HepG2 (cell line): ENCODE data around the gene JOSD1. TPM values are rescaled to one million over a fixed set of nuclear protein-coding genes. Genes with fewer than 3 reads are reported as not detected.

Experiments used
- E2F1 ChIP-seq: sonication (generic); formaldehyde crosslinking; IDR thresholded peaks from 2 replicates; pipeline ENCODE4 v1.5.0; 2020; ENCODE audit warnings: missing genetic modification reagents
- GMEB1 ChIP-seq: sonication (generic); formaldehyde crosslinking; IDR thresholded peaks from 2 replicates; pipeline ENCODE4 v1.5.1; 2020; ENCODE audit warnings: missing genetic modification reagents, mild to moderate bottlenecking, borderline replicate concordance
- HMGA1 ChIP-seq: sonication (generic); formaldehyde crosslinking; conservative IDR thresholded peaks from 2 replicates; pipeline ENCODE4 v1.4.0; 2020; ENCODE audit warnings: missing genetic modification reagents
- NAIF1 ChIP-seq: sonication (generic); formaldehyde crosslinking; IDR thresholded peaks from 2 replicates; pipeline ENCODE4 v1.5.0; 2020; ENCODE audit warnings: mild to moderate bottlenecking, missing genetic modification reagents, borderline replicate concordance
- NFE2L1 ChIP-seq: sonication (generic); formaldehyde crosslinking; IDR thresholded peaks from 2 replicates; pipeline ENCODE4 v1.4.0; 2020; ENCODE audit warnings: missing genetic modification reagents, mild to moderate bottlenecking, borderline replicate concordance
- TBP ChIP-seq: sonication (generic); formaldehyde crosslinking; IDR thresholded peaks from 2 replicates; pipeline ENCODE4 v1.5.0; 2020; ENCODE audit warnings: missing genetic modification reagents
- TCF12 ChIP-seq, 2 experiments: fragments of 450-650 bp in 1 of 2; sonication (generic) in 1 of 2; formaldehyde crosslinking in 1 of 2; IDR thresholded peaks; 2 replicates each; pipeline versions ENCODE4 v1.6.1 to v1.8.0; 2017 to 2022; ENCODE audit warnings: antibody characterized with exemption in 1 of 2, mild to moderate bottlenecking in 1 of 2, missing genetic modification reagents in 1 of 2, moderate library complexity in 1 of 2
- ZNF562 ChIP-seq: sonication (generic); formaldehyde crosslinking; IDR thresholded peaks from 2 replicates; pipeline ENCODE4 v1.8.0; 2022; ENCODE audit warnings: missing genetic modification reagents, borderline replicate concordance
- ZNF674 ChIP-seq: sonication (generic); formaldehyde crosslinking; IDR thresholded peaks from 2 replicates; pipeline ENCODE4 v1.5.0; 2020; ENCODE audit warnings: low read depth, mild to moderate bottlenecking, missing genetic modification reagents
- ZNF761 ChIP-seq: sonication (generic); formaldehyde crosslinking; conservative IDR thresholded peaks from 2 replicates; pipeline ENCODE4 v1.4.0; 2020; ENCODE audit warnings: mild to moderate bottlenecking, missing genetic modification reagents
- ZNF841 ChIP-seq: sonication (generic); formaldehyde crosslinking; IDR thresholded peaks from 2 replicates; pipeline ENCODE4 v1.8.1; 2023; ENCODE audit warnings: missing genetic modification reagents, borderline replicate concordance
- ZSCAN29 ChIP-seq: sonication (generic); formaldehyde crosslinking; conservative IDR thresholded peaks from 2 replicates; pipeline ENCODE4 v1.4.0; 2020; ENCODE audit warnings: mild to moderate bottlenecking, missing genetic modification reagents
- polyA plus RNA-seq, 8 experiments: library from polyadenylated mRNA; depleted of rRNA in 3 of 8; stranded (reverse) in 7 of 8; unstranded in 1 of 8; fragments of >200 nt; fragmentation: Illumina TruSeq in 4 of 8; extraction: Trizol in 4 of 8; gene quantifications; 2 replicates each; pipeline versions ENCODE4 v1.2.1 to v1.2.3, GENCODE V29; 2011 to 2016; ENCODE audit warnings: low read depth in 4 of 8, missing spikeins in 1 of 8, mixed read lengths in 1 of 8; ENCODE audit not compliant: insufficient read depth in 1 of 8
- total RNA-seq, 5 experiments: library from RNA; depleted of rRNA; stranded (reverse); fragments of >200 nt; fragmentation: Illumina TruSeq; extraction: Trizol; gene quantifications; 2 replicates each; pipeline ENCODE4 v1.2.3, GENCODE V29; 2016; ENCODE audit warnings: low read depth in 1 of 5
- TF ChIP-seq, protein P1 (sequence below): sonication (generic); formaldehyde crosslinking; IDR thresholded peaks from 2 replicates; pipeline ENCODE4 v1.4.0; 2020; ENCODE audit warnings: mild to moderate bottlenecking, missing genetic modification reagents, borderline replicate concordance
- TF ChIP-seq, protein P2 (sequence below): IDR thresholded peaks from 2 replicates; pipeline ENCODE4 v1.6.1; 2012; ENCODE audit warnings: low read depth, low read length, improper control_type of control experiment
- TF ChIP-seq, protein P3 (sequence below), 2 experiments: sonication (generic) in 1 of 2; formaldehyde crosslinking in 1 of 2; IDR thresholded peaks; 2 replicates each; pipeline versions ENCODE4 v1.4.0 to v1.6.1; 2018 to 2020; ENCODE audit warnings: missing genetic modification reagents in 2 of 2, borderline replicate concordance in 1 of 2, low read depth in 1 of 2, mild to moderate bottlenecking in 1 of 2, missing biosample characterization in 1 of 2

The JOSD1 gene
- total and polyA plus RNA-seq, 2 of the 13 experiments (the other 11 are each of a cell fraction or from before 2014, with no cell fraction given) = 31.7 to 38.4 TPM

DNA sequence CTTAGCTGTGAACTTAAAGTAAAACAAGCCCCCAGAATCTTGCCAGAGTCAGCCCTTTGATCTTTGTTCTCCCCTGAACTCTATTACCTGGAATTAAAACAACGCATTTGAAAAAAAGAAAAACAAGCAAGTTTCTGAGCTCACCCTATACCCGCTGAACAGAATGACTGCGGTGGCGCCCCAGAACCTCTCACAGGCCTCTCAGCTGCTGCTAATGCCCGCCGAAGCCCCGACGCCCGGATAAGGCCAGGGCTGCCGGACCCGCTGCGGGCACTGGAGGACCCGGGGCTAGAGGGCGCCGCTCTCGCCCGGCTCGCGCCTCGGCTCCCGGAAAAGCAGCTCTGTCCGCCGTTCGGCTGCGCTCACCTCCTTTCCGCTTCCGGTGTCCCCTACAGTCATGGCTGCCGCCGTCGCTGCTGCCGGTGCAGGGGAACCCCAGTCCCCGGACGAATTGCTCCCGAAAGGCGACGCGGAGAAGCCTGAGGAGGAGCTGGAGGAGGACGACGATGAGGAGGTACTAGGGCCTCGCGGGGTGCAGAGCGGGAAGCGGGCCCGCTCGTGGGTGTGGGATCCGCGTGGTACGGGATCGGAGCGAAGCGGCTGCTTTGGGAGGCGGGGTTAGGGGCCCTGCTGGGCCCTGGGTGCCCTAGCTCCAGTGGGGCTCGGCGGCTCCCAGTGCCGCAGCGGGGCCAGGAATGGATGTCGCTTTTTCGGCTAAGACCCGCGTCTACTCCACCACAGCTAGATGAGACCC is 19.0 kb downstream of the JOSD1 start, which contains the start of gene TOMM22 (continued):
- peak; percentile 73; the same call in 1 of the 2 replicates for TF ChIP-seq ZNF674 (CRISPR knock-in tag)
- no peak for TF ChIP-seq NFE2L1 (CRISPR knock-in tag)
- no peak for TF ChIP-seq TCF12 (IDR thresholded peaks at IDR 0.05)
- 0 out of 2 replicates have a peak, but pooled peaks have one; percentile 63 for TF ChIP-seq TCF12 (CRISPR knock-in tag; IDR thresholded peaks at IDR 0.05)
- no peak for TF ChIP-seq ZNF562 (CRISPR knock-in tag)
- no peak for TF ChIP-seq ZSCAN29
- no peak for TF ChIP-seq ZNF841 (CRISPR knock-in tag)
- TF ChIP-seq, protein P1, sequence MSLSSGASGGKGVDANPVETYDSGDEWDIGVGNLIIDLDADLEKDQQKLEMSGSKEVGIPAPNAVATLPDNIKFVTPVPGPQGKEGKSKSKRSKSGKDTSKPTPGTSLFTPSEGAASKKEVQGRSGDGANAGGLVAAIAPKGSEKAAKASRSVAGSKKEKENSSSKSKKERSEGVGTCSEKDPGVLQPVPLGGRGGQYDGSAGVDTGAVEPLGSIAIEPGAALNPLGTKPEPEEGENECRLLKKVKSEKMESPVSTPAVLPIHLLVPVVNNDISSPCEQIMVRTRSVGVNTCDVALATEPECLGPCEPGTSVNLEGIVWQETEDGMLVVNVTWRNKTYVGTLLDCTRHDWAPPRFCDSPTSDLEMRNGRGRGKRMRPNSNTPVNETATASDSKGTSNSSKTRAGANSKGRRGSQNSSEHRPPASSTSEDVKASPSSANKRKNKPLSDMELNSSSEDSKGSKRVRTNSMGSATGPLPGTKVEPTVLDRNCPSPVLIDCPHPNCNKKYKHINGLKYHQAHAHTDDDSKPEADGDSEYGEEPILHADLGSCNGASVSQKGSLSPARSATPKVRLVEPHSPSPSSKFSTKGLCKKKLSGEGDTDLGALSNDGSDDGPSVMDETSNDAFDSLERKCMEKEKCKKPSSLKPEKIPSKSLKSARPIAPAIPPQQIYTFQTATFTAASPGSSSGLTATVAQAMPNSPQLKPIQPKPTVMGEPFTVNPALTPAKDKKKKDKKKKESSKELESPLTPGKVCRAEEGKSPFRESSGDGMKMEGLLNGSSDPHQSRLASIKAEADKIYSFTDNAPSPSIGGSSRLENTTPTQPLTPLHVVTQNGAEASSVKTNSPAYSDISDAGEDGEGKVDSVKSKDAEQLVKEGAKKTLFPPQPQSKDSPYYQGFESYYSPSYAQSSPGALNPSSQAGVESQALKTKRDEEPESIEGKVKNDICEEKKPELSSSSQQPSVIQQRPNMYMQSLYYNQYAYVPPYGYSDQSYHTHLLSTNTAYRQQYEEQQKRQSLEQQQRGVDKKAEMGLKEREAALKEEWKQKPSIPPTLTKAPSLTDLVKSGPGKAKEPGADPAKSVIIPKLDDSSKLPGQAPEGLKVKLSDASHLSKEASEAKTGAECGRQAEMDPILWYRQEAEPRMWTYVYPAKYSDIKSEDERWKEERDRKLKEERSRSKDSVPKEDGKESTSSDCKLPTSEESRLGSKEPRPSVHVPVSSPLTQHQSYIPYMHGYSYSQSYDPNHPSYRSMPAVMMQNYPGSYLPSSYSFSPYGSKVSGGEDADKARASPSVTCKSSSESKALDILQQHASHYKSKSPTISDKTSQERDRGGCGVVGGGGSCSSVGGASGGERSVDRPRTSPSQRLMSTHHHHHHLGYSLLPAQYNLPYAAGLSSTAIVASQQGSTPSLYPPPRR (CRISPR knock-in tag) = peak; percentile 53; the same call in 1 of the 2 replicates
- TF ChIP-seq, protein P2, sequence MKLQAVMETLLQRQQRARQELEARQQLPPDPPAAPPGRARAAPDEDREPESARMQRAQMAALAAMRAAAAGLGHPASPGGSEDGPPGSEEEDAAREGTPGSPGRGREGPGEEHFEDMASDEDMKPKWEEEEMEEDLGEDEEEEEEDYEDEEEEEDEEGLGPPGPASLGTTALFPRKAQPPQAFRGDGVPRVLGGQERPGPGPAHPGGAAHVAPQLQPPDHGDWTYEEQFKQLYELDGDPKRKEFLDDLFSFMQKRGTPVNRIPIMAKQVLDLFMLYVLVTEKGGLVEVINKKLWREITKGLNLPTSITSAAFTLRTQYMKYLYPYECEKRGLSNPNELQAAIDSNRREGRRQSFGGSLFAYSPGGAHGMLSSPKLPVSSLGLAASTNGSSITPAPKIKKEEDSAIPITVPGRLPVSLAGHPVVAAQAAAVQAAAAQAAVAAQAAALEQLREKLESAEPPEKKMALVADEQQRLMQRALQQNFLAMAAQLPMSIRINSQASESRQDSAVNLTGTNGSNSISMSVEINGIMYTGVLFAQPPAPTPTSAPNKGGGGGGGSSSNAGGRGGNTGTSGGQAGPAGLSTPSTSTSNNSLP = no peak
- peak; percentile 68; the same call in 1 of the 2 replicates for TF ChIP-seq NAIF1 (CRISPR knock-in tag)
- peak; percentile 74; the same call in 1 of the 2 replicates for TF ChIP-seq TBP (CRISPR knock-in tag)
- TF ChIP-seq, protein P3, sequence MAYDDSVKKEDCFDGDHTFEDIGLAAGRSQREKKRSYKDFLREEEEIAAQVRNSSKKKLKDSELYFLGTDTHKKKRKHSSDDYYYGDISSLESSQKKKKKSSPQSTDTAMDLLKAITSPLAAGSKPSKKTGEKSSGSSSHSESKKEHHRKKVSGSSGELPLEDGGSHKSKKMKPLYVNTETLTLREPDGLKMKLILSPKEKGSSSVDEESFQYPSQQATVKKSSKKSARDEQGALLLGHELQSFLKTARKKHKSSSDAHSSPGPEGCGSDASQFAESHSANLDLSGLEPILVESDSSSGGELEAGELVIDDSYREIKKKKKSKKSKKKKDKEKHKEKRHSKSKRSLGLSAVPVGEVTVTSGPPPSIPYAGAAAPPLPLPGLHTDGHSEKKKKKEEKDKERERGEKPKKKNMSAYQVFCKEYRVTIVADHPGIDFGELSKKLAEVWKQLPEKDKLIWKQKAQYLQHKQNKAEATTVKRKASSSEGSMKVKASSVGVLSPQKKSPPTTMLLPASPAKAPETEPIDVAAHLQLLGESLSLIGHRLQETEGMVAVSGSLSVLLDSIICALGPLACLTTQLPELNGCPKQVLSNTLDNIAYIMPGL (CRISPR knock-in tag; IDR thresholded peaks at IDR 0.05; ENCODE audit: borderline replicate concordance in 1 of 2, low read depth in 1 of 2) = peak; percentile 95 to 96
- TF ChIP-seq E2F1 (CRISPR knock-in tag) = peak; percentile 73; the same call in 1 of the 2 replicates
- TF ChIP-seq ZNF761 = no peak; the same call in 1 of the 2 replicates
- peak; percentile 97 for TF ChIP-seq GMEB1 (CRISPR knock-in tag)
- no peak for TF ChIP-seq HMGA1 (CRISPR knock-in tag)
